Osteoblast (primary cell): ENCODE data around the gene CACNG8. TPM values are rescaled to one million over a fixed set of nuclear protein-coding genes. Genes with fewer than 3 reads are reported as not detected.

Experiments
- DNase-seq: peaks from one replicate; pipeline ENCODE4 v3.0.0; 2011; ENCODE audit warnings: low spot score, mixed read lengths; ENCODE audit not compliant: insufficient read length; ENCODE audit errors: missing footprints
- H2AFZ ChIP-seq: 2 replicates; pipeline ENCODE4 v1.6.0; 2011; ENCODE audit warnings: mild to moderate bottlenecking, low read length
- H3K27ac ChIP-seq: 2 replicates; pipeline ENCODE4 v1.5.1; 2011; ENCODE audit warnings: mild to moderate bottlenecking, low read depth, low read length, moderate library complexity
- H3K27me3 ChIP-seq: 2 replicates; pipeline ENCODE4 v1.6.0; 2012; ENCODE audit warnings: mild to moderate bottlenecking, control low read depth, inconsistent platforms, low read length, moderate library complexity; ENCODE audit not compliant: insufficient read depth
- H3K36me3 ChIP-seq: 2 replicates; pipeline ENCODE4 v1.5.1; 2011; ENCODE audit warnings: mild to moderate bottlenecking, low read length, control low read depth, moderate library complexity; ENCODE audit not compliant: insufficient read depth
- H3K4me1 ChIP-seq: 2 replicates; pipeline ENCODE4 v1.5.1; 2011; ENCODE audit warnings: mild to moderate bottlenecking, low read length, control low read depth, moderate library complexity; ENCODE audit not compliant: insufficient read depth
- H3K4me2 ChIP-seq: 2 replicates; pipeline ENCODE4 v1.6.0; 2011; ENCODE audit warnings: mild to moderate bottlenecking, low read length; ENCODE audit not compliant: insufficient read depth
- H3K4me3 ChIP-seq: fragments of 200-600 bp; sonication (generic); 3 replicates; pipeline ENCODE4 v1.5.1; 2012; ENCODE audit warnings: mild to moderate bottlenecking, low read length, inconsistent platforms; ENCODE audit not compliant: insufficient read depth
- H3K79me2 ChIP-seq: 2 replicates; pipeline ENCODE4 v1.6.0; 2012; ENCODE audit warnings: mild to moderate bottlenecking, low read length, control low read depth, inconsistent platforms; ENCODE audit not compliant: insufficient read depth
- H3K9me3 ChIP-seq: 2 replicates; pipeline ENCODE4 v1.5.1; 2011; ENCODE audit warnings: low read depth, low read length, control low read depth
- H4K20me1 ChIP-seq: 2 replicates; pipeline ENCODE4 v1.6.0; 2012; ENCODE audit warnings: mild to moderate bottlenecking, low read length, control low read depth; ENCODE audit not compliant: insufficient read depth
- total RNA-seq: library from RNA; depleted of rRNA; stranded (reverse); fragments of >200 nt; gene quantifications from 2 replicates; pipeline ENCODE4 v1.2.3, GENCODE V29; 2012
- TF ChIP-seq, protein P1 (sequence below): IDR thresholded peaks from 2 replicates; pipeline ENCODE4 v1.5.1; 2011; ENCODE audit warnings: mild to moderate bottlenecking, low read depth, low read length, moderate library complexity; ENCODE audit errors: extremely low read depth

The CACNG8 gene
- not detected in 2 replicates for total RNA-seq

GRCh38 chr19:53962887-53963431 is at the start of gene CACNG8:
TSS of gene CACNG8 (plus strand) at chr19:53962937.
- H4K20me1 ChIP-seq = no peaks in the 10 kb centered on the region
- H3K79me2 ChIP-seq = no peaks in the 10 kb centered on the region
- no peaks in the 10 kb centered on the region for H3K4me1 ChIP-seq
- H3K27ac ChIP-seq = no peak within 1 kb of the TSS
- no peaks in the 10 kb centered on the region for H3K36me3 ChIP-seq
- no peaks in the 10 kb centered on the region for H3K9me3 ChIP-seq
- no peak within 1 kb of the TSS for H3K4me2 ChIP-seq
- no peak within 1 kb of the TSS for H3K4me3 ChIP-seq
- peak; percentile 72 for DNase-seq
- TF ChIP-seq, protein P1, sequence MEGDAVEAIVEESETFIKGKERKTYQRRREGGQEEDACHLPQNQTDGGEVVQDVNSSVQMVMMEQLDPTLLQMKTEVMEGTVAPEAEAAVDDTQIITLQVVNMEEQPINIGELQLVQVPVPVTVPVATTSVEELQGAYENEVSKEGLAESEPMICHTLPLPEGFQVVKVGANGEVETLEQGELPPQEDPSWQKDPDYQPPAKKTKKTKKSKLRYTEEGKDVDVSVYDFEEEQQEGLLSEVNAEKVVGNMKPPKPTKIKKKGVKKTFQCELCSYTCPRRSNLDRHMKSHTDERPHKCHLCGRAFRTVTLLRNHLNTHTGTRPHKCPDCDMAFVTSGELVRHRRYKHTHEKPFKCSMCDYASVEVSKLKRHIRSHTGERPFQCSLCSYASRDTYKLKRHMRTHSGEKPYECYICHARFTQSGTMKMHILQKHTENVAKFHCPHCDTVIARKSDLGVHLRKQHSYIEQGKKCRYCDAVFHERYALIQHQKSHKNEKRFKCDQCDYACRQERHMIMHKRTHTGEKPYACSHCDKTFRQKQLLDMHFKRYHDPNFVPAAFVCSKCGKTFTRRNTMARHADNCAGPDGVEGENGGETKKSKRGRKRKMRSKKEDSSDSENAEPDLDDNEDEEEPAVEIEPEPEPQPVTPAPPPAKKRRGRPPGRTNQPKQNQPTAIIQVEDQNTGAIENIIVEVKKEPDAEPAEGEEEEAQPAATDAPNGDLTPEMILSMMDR = no peak
- peaks cover 50% of the 10 kb centered on the region for H3K27me3 ChIP-seq
- no peak within 1 kb of the TSS for H2AFZ ChIP-seq

DNA sequence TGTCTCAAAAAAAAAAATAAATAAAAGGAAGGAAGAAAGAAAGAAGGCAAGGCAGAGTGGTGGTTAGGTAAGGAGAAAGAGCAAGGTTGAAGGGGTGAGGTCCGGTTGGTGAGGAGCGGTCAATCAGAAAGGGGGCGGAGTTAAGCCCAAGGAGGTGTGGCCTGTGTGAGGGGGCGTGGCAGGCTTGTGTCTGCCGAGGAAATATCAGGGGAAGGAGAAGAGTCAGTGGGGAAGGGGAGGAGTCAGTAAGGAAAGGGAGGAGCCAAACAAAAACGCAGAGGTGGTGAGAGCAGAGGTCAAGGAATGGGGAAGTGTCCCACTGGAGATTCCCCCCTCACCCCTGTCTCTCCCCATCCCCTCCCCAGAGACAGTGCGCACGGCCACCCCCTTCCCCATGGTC is 47.7 kb upstream of the CACNG8 start:
- Histone ChIP-seq H4K20me1 (no peaks in the 10 kb centered on the region), H3K27me3 (peaks cover 13% of the 10 kb centered on the region), H3K9me3 (no peaks in the 10 kb centered on the region), H3K79me2 (no peaks in the 10 kb centered on the region), H3K4me2 (no peak overlapping the region), H3K4me3 (no peak overlapping the region), H3K36me3 (no peaks in the 10 kb centered on the region), H3K27ac (no peak overlapping the region), H2AFZ (no peak overlapping the region), H3K4me1 (no peaks in the 10 kb centered on the region)
- TF ChIP-seq, protein P1 = no peak
- DNase-seq = peak; percentile 59

- H3K27ac ChIP-seq = no peak overlapping the region
- no peaks in the 10 kb centered on the region for H3K4me1 ChIP-seq
- H3K36me3 ChIP-seq = no peaks in the 10 kb centered on the region
- H3K79me2 ChIP-seq = no peaks in the 10 kb centered on the region
- H4K20me1 ChIP-seq = no peaks in the 10 kb centered on the region
- peaks cover 4% of the 10 kb centered on the region for H3K27me3 ChIP-seq
- H3K4me2 ChIP-seq = no peak overlapping the region
- DNase-seq = peak; percentile 30
- TF ChIP-seq, protein P1 = no peak
- H3K9me3 ChIP-seq = no peaks in the 10 kb centered on the region
- no peak overlapping the region for H3K4me3 ChIP-seq
- no peak overlapping the region for H2AFZ ChIP-seq
Observed at GRCh38 chr19:53916004-53916403, 46.7 kb upstream of the CACNG8 start.

- Histone ChIP-seq H3K9me3 (no peaks in the 10 kb centered on the region), H3K27ac (no peak overlapping the region), H3K4me3 (no peak overlapping the region), H3K4me2 (no peak overlapping the region), H3K4me1 (no peaks in the 10 kb centered on the region), H3K36me3 (no peaks in the 10 kb centered on the region), H3K27me3 (no peaks in the 10 kb centered on the region), H2AFZ (no peak overlapping the region), H4K20me1 (no peaks in the 10 kb centered on the region), H3K79me2 (no peaks in the 10 kb centered on the region)
- DNase-seq = peak; percentile 3
- TF ChIP-seq, protein P1 = no peak
Observed at GRCh38 chr19:53917356-53917755, 45.4 kb upstream of the CACNG8 start.
